Measurements from ENCODE around the gene MTFR1L. TPM values are rescaled to one million over a fixed set of nuclear protein-coding genes. Genes with fewer than 3 reads are reported as not detected.

The MTFR1L gene
- polyA plus RNA-seq, 1 experiment, result 65.8 TPM

- CTCF ChIA-PET, result no interaction called here
- Histone ChIP-seq H3K9me3 (ENCODE audit: control insufficient read depth, insufficient read depth, low read length) (no peaks in the 10 kb centered on the region), H3K4me3 (ENCODE audit: low read depth, low read length) (no peak overlapping the region), H3K27me3 (ENCODE audit: control insufficient read depth, insufficient read depth, low read length) (peaks cover 3% of the 10 kb centered on the region), H3K27ac (ENCODE audit: low read depth, low read length) (no peak overlapping the region)
- no peak for DNase-seq (ENCODE audit: low read depth, low spot score)
- TF ChIP-seq, protein P1, sequence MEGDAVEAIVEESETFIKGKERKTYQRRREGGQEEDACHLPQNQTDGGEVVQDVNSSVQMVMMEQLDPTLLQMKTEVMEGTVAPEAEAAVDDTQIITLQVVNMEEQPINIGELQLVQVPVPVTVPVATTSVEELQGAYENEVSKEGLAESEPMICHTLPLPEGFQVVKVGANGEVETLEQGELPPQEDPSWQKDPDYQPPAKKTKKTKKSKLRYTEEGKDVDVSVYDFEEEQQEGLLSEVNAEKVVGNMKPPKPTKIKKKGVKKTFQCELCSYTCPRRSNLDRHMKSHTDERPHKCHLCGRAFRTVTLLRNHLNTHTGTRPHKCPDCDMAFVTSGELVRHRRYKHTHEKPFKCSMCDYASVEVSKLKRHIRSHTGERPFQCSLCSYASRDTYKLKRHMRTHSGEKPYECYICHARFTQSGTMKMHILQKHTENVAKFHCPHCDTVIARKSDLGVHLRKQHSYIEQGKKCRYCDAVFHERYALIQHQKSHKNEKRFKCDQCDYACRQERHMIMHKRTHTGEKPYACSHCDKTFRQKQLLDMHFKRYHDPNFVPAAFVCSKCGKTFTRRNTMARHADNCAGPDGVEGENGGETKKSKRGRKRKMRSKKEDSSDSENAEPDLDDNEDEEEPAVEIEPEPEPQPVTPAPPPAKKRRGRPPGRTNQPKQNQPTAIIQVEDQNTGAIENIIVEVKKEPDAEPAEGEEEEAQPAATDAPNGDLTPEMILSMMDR (IDR thresholded peaks at IDR 0.05; ENCODE audit: low read depth, low read length), result no peak
- POLR2A ChIA-PET, result no interaction called here
Observed at GRCh38 chr1:25877155-25877554, 57.4 kb downstream of the MTFR1L start.

DNA sequence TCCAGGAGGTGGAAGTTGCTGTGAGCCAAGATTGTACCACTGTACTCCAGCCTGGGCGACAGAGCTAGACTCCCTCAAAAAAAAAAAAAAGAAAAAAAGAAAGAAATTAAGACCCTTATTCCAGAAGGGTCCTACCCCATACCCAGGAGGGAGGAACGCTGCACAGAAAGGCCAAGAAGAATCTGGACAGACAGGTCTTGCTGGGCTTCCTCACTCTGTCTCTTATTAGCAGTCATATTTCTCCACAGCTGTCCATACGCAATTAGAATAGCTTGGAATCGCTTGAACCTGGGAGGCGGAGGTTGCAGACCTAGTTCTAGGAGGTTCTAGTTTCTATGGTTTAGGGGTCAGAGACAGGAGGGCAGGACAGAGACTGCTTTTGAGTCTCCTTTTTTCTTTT lies 58.9 kb downstream of the MTFR1L start:
- POLR2A ChIA-PET, result no interaction called here
- DNase-seq (ENCODE audit: low read depth, low spot score), result no peak
- CTCF ChIA-PET, result interaction anchor here (0.6 kb wide), 2 partner anchors 16 to 102 kb away, joined by 3 to 4 read pairs; no protein-coding TSS in a partner anchor
- Histone ChIP-seq H3K27me3 (ENCODE audit: control insufficient read depth, insufficient read depth, low read length) (peaks cover 3% of the 10 kb centered on the region), H3K4me3 (ENCODE audit: low read depth, low read length) (no peak overlapping the region), H3K27ac (ENCODE audit: low read depth, low read length) (no peak overlapping the region), H3K9me3 (ENCODE audit: control insufficient read depth, insufficient read depth, low read length) (no peaks in the 10 kb centered on the region)
- TF ChIP-seq, protein P1 (IDR thresholded peaks at IDR 0.05; ENCODE audit: low read depth, low read length), result no peak

- no peak overlapping the region for H3K27ac ChIP-seq (ENCODE audit: low read depth, low read length)
- no peak for DNase-seq (ENCODE audit: low read depth, low spot score)
- no peaks in the 10 kb centered on the region for H3K9me3 ChIP-seq (ENCODE audit: control insufficient read depth, insufficient read depth, low read length)
- TF ChIP-seq, protein P1 (IDR thresholded peaks at IDR 0.05; ENCODE audit: low read depth, low read length), result no peak
- no peak overlapping the region for H3K4me3 ChIP-seq (ENCODE audit: low read depth, low read length)
- CTCF ChIA-PET, result no interaction called here
- H3K27me3 ChIP-seq (ENCODE audit: control insufficient read depth, insufficient read depth, low read length), result peaks cover 3% of the 10 kb centered on the region
- POLR2A ChIA-PET, result no interaction called here
Observed at GRCh38 chr1:25879675-25880074, 59.9 kb downstream of the MTFR1L start.

GRCh38 chr1:25880518-25880917 lies 60.8 kb downstream of the MTFR1L start:
- ChIA-PET CTCF (no interaction called here), POLR2A (no interaction called here)
- Histone ChIP-seq H3K27me3 (ENCODE audit: control insufficient read depth, insufficient read depth, low read length) (peaks cover 3% of the 10 kb centered on the region), H3K27ac (ENCODE audit: low read depth, low read length) (no peak overlapping the region), H3K4me3 (ENCODE audit: low read depth, low read length) (no peak overlapping the region), H3K9me3 (ENCODE audit: control insufficient read depth, insufficient read depth, low read length) (no peaks in the 10 kb centered on the region)
- TF ChIP-seq, protein P1 (IDR thresholded peaks at IDR 0.05; ENCODE audit: low read depth, low read length), result no peak
- DNase-seq (ENCODE audit: low read depth, low spot score), result no peak

DNA sequence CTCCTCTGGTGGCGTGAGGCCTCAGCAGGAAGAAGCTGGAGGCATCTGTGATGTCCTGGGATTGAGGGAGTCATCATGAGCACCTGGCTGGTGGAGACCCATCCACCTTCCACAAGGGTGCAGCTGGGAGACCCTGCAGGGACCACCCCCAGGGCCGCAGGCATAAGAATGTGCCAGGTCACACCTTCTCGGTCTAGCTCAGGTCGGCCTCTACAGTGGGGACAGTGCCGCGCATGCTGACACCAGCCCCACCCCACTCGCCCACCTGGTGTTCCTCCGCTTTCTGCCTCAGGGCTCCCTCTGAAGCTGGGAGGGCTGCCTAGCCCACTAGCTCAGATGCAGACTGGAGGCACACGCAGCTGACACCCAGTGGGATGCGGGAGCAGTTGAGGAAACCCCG lies 61.5 kb downstream of the MTFR1L start:
- Histone ChIP-seq H3K9me3 (ENCODE audit: control insufficient read depth, insufficient read depth, low read length) (no peaks in the 10 kb centered on the region), H3K27me3 (ENCODE audit: control insufficient read depth, insufficient read depth, low read length) (peaks cover 3% of the 10 kb centered on the region), H3K27ac (ENCODE audit: low read depth, low read length) (no peak overlapping the region), H3K4me3 (ENCODE audit: low read depth, low read length) (no peak overlapping the region)
- TF ChIP-seq, protein P1 (IDR thresholded peaks at IDR 0.05; ENCODE audit: low read depth, low read length), result no peak
- CTCF ChIA-PET, result no interaction called here
- no peak for DNase-seq (ENCODE audit: low read depth, low spot score)
- POLR2A ChIA-PET, result no interaction called here

Small RNA genes within 50 kb of the gene (small RNA-seq; reads per million reads assigned to genes)
- gene RF00019 (ENCODE audit: insufficient read length, low read depth), result not detected

Other genes starting within 250 kb of the MTFR1L start
- gene MAN1C1, start 203.2 kb upstream of the MTFR1L start, polyA plus RNA-seq (2011; rRNA removed), result 16.9 TPM in 2 replicates
- gene SELENON, start 19.8 kb upstream of the MTFR1L start, polyA plus RNA-seq (2011; rRNA removed), result 36.3 and 62.6 TPM in 2 replicates
- gene AUNIP, start 39.5 kb downstream of the MTFR1L start, polyA plus RNA-seq (2011; rRNA removed), result 0.97 and 1.1 TPM in 2 replicates
- 10.7 and 11.9 TPM in 2 replicates for gene PAQR7, start 55.8 kb downstream of the MTFR1L start, polyA plus RNA-seq (2011; rRNA removed)
- gene STMN1, start 86.5 kb downstream of the MTFR1L start, polyA plus RNA-seq (2011; rRNA removed), result 154 and 176 TPM in 2 replicates
- 9.3 and 11.8 TPM in 2 replicates for gene PAFAH2, start 178.1 kb downstream of the MTFR1L start, polyA plus RNA-seq (2011; rRNA removed)
- 1.3 and 1.8 TPM in 2 replicates for gene EXTL1, start 201.8 kb downstream of the MTFR1L start, polyA plus RNA-seq (2011; rRNA removed)
- gene SLC30A2, start 226.2 kb downstream of the MTFR1L start, polyA plus RNA-seq (2011; rRNA removed), result not detected in 2 replicates
- gene TRIM63, start 247.7 kb downstream of the MTFR1L start, polyA plus RNA-seq (2011; rRNA removed), result not detected in 2 replicates

All from AG04450 (cell line).